Stimulated activated CD4-positive, alpha-beta T cell treated with anti-CD3 and anti-CD28 coated beads, TNF-alpha, amount 100 ng/mL, for 1 hour (primary cell): ENCODE data around the gene CCDC81.

Source experiments
- DNase-seq, 3 donors: peaks; one replicate each; pipeline ENCODE4 v3.0.0-alpha.2; 2020; ENCODE audit warnings: low read depth in 3 of 3, low spot score in 1 of 3

Gene CCDC81

GRCh38 chr11:86438685-86439084, 64.0 kb downstream of the CCDC81 start:
- DNase-seq: no peak

- no peak for DNase-seq
Measured at GRCh38 chr11:86440305-86440716, 65.6 kb downstream of the CCDC81 start.

GRCh38 chr11:86440843-86441242, 66.2 kb downstream of the CCDC81 start:
- no peak for DNase-seq

GRCh38 chr11:86442420-86442819, 67.7 kb downstream of the CCDC81 start:
- no peak for DNase-seq

- no peak for DNase-seq
Measured at GRCh38 chr11:86442827-86443226, 68.1 kb downstream of the CCDC81 start.

- no peak for DNase-seq
Measured at GRCh38 chr11:86443415-86443814, 68.7 kb downstream of the CCDC81 start.

- DNase-seq: no peak
Measured at GRCh38 chr11:86444981-86445380, 70.3 kb downstream of the CCDC81 start.

GRCh38 chr11:86446163-86446923, 71.7 kb downstream of the CCDC81 start:
- DNase-seq: no peak

- no peak for DNase-seq
Measured at GRCh38 chr11:86446924-86447285, 72.2 kb downstream of the CCDC81 start.

- DNase-seq: no peak
Measured at GRCh38 chr11:86447763-86448480, 73.2 kb downstream of the CCDC81 start.

- no peak for DNase-seq
Measured at GRCh38 chr11:86449993-86450629, 75.4 kb downstream of the CCDC81 start.

- no peak for DNase-seq
Measured at GRCh38 chr11:86453290-86454030, 78.8 kb downstream of the CCDC81 start.

GRCh38 chr11:86456075-86456939, 81.6 kb downstream of the CCDC81 start:
- DNase-seq: peak; percentile 13 to 69 (median 38)

GRCh38 chr11:86458294-86459001, 83.8 kb downstream of the CCDC81 start:
- no peak for DNase-seq

- no peak for DNase-seq
Measured at GRCh38 chr11:86459002-86459385, 84.3 kb downstream of the CCDC81 start.

- DNase-seq: no peak
Measured at GRCh38 chr11:86459682-86460460, 85.2 kb downstream of the CCDC81 start.

- DNase-seq: no peak
Measured at GRCh38 chr11:86460461-86461385, 86.0 kb downstream of the CCDC81 start.

GRCh38 chr11:86461892-86462291, 87.2 kb downstream of the CCDC81 start:
- DNase-seq: no peak
